ENCODE data around the gene FCHO1.
"Not testable (repeated sequence)": the region's sequence is repeated elsewhere in the genome, so short reads cannot be mapped to it uniquely, and the experiment has no call there.

The FCHO1 gene

GRCh38 chr19:17790059-17790780 lies 38.9 kb downstream of the FCHO1 start:
- in situ Hi-C loops (cut with MboI; ENCODE audit: low sequenced_read_pairs): no loop called here

- in situ Hi-C loops (cut with MboI; ENCODE audit: low sequenced_read_pairs): no loop called here
These were observed 43.1 kb downstream of the FCHO1 start for GRCh38 chr19:17794412-17794730.

DNA sequence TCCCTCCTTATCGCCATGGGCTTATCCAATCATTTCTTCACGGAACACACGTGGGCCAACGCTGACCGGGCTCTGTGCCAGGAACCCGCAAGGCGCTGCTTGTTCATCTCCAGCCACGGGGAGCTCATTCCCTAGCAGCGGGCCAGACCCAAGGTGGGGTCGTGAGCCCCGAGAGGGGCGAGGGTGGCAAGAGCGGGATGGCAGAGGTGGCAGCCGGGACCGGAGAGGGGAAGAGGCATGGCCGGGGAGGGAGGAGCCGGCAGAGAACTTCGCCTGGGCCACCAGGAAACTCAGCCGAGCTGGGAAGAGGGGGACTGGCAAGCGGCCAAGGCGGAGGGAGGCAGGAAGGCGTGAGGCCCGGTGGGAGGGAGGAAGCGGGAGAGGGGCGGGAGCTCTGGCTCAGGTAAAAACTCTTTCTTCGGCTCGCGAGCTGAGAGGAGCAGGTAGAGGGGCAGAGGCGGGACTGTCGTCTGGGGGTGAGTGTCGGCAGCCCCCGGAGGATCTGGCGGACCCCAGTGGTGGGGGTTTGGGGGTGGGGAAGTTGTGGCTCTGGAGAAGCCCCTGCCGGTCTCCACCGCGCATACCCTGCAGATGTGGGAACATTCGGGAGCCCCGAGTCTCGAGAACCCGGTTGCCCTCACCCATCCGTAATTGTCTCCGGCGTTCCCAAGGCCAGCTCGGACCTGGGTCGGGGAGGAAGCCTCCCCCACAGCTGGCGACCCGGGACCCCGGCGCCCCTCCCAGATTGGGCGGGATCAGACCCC lies 43.6 kb downstream of the FCHO1 start, which contains the start of gene B3GNT3:
Gene B3GNT3 (plus strand): TSS at position 408 of the 764 bp plus-strand sequence. CDS start 12,670 bp downstream, outside the sequence.
- in situ Hi-C loops (cut with MboI; ENCODE audit: low sequenced_read_pairs): no loop called here

GRCh38 chr19:17795495-17795856 lies 44.2 kb downstream of the FCHO1 start:
- in situ Hi-C loops (cut with MboI; ENCODE audit: low sequenced_read_pairs): no loop called here

GRCh38 chr19:17796013-17796837 lies 44.9 kb downstream of the FCHO1 start:
- in situ Hi-C loops (cut with MboI; ENCODE audit: low sequenced_read_pairs): no loop called here

- in situ Hi-C loops (cut with MboI; ENCODE audit: low sequenced_read_pairs): no loop called here
These were observed 45.7 kb downstream of the FCHO1 start for GRCh38 chr19:17796838-17797423.

DNA sequence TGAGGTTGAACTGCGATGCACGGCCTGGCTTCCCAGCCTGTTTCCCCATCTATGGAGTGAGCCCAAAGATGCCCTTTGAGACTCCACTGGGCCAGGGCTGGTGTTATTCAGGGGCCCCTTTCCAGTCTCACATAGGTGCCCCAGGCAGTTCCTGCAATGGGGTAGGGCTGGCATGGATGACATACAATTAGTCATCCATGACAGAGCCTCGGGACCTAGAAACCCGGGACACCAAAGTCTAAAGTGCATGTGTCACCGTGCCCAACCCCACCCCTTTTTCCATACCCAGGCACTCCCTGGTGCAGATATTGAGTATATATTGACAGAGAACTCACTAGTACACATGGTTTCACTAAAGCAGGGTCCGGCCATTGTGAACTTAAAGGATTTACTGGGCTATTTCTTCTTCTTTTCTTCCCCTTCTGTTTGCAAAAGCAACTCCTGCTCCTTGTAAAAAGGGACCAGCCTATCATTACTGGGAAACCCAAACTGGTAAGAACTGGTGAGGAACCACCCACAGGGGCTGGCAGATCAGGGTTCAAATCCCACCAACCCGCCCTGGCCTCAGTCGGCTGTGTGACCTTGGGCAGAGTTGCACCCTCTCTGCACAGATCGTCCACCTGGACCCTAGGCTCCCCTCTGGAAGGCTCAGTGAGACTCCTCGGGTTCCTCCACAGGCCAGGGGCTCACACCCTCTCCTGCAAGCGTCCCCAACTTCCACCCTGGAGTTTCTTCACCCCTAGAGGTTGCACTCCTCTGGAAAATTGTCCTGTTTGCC lies 46.3 kb downstream of the FCHO1 start:
- in situ Hi-C loops (cut with MboI; ENCODE audit: low sequenced_read_pairs): no loop called here

DNA sequence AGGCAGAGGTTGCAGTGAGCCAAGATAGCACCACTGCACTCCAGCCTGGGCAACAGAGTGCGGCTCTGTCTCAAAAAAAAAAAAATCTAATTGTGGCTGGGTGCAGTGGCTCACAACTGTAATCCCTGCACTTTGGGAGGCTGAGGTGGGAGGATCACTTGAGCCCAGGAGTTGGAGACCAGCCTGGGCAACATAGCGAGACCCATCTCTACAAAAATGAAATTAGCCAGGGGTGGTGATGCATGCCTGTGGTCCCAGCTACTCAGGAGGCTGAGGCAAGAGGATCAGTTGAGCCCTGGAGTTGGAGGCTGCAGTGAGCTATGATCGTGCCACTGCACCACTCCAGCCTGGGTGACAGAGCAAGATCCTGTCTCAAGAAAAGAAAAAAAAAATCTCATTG lies 47.3 kb downstream of the FCHO1 start:
- in situ Hi-C loops (cut with MboI; ENCODE audit: low sequenced_read_pairs): not testable (repeated sequence)

GRCh38 chr19:17802137-17802858 lies 51.0 kb downstream of the FCHO1 start:
- in situ Hi-C loops (cut with MboI; ENCODE audit: low sequenced_read_pairs): no loop called here

DNA sequence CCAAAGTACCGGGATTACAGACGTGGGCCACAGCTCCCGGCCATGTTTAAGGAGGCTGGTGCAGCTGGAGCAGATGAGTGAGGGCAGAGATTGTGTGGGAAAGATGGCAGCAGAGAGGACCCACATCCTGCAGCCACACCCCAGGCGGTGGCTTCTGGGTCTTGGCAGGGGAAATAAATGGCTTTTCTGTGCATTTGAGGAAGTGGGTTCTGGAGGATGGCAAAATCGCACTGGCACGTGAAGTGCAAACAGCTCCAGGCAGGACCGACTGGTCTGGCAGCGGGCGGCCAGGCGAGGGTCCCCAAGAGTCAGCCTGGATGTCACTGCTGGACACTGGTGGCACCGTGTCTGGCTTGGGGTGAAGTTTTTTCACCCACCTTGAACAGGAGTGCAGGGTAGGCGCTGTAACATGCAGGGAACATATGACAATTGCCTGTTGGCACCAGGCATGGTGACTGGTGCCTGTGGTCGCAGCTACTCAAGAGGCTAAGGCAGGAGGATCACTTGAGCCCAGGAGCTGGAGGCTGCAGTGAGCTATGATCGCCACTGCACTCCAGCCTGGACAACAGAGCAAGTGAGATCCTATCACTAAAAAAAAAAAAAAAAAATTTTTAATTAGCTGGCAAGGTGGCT lies 52.1 kb downstream of the FCHO1 start:
- in situ Hi-C loops (cut with MboI; ENCODE audit: low sequenced_read_pairs): no loop called here

DNA sequence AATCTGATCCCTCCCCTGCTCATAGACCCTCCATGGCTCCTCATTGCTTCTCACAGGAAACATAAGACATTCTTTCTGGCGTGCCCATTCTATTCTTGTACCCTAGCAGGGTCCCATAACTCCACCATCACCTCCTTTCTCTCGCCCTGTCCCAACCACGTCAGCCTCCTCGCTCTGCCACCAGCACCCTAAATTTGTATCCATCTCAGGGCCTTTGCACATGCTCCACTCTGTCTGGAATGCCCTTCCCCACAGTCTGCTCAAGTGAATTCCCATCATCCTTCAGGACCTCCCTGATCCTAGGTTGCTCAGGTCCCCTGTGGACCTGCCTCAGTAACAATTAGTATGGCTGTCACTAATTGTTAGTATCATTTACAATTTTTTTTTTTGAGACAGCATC lies 54.1 kb downstream of the FCHO1 start:
- in situ Hi-C loops (cut with MboI; ENCODE audit: low sequenced_read_pairs): no loop called here

DNA sequence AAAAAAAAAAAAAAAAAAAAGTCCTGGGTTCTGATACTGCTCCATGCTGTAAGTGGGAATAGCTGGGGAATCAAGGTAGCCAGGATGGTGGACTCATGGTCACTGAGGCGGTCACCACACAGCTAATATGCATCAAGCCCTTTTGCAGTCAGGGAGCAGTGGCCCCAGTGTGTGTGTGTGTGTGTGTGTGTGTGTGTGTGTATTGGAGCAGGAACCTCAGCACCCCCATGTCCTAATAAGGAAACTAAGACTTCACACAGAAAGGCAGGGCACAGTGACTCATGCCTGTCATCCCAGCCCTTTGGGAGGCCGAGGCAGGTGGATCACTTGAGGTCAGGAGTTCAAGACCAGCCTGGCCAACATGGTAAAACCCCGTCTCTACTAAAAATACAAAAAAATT lies 55.7 kb downstream of the FCHO1 start:
- in situ Hi-C loops (cut with MboI; ENCODE audit: low sequenced_read_pairs): no loop called here

DNA sequence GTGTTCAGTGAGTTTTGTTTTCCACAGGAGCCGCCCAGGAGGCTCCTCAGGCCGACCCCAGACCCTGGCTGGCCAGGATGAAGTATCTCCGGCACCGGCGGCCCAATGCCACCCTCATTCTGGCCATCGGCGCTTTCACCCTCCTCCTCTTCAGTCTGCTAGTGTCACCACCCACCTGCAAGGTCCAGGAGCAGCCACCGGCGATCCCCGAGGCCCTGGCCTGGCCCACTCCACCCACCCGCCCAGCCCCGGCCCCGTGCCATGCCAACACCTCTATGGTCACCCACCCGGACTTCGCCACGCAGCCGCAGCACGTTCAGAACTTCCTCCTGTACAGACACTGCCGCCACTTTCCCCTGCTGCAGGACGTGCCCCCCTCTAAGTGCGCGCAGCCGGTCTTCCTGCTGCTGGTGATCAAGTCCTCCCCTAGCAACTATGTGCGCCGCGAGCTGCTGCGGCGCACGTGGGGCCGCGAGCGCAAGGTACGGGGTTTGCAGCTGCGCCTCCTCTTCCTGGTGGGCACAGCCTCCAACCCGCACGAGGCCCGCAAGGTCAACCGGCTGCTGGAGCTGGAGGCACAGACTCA lies 56.5 kb downstream of the FCHO1 start:
- in situ Hi-C loops (cut with MboI; ENCODE audit: low sequenced_read_pairs): no loop called here

DNA sequence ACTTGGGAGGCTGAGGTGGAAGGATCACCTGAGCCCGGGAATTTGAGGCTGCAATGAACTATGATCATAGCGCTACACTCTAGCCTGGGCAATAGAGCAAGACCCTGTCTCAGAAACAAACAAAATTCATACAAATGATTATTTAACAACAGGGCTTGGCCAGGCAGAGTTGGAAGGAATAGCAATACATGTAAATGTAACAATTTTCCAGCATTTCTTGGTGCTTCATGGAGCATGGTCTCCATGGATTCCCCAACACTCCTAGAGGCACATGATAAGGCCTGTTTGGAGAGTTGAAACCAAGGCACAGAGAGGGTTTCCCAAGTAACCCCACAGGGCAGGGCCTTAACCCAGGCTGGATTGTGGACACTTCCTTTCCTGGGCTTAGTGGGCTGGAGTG lies 59.8 kb downstream of the FCHO1 start:
- in situ Hi-C loops (cut with MboI; ENCODE audit: low sequenced_read_pairs): no loop called here

DNA sequence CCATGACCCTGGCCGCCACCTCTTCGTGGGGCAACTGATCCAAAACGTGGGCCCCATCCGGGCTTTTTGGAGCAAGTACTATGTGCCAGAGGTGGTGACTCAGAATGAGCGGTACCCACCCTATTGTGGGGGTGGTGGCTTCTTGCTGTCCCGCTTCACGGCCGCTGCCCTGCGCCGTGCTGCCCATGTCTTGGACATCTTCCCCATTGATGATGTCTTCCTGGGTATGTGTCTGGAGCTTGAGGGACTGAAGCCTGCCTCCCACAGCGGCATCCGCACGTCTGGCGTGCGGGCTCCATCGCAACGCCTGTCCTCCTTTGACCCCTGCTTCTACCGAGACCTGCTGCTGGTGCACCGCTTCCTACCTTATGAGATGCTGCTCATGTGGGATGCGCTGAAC lies 60.4 kb downstream of the FCHO1 start:
- in situ Hi-C loops (cut with MboI; ENCODE audit: low sequenced_read_pairs): no loop called here

DNA sequence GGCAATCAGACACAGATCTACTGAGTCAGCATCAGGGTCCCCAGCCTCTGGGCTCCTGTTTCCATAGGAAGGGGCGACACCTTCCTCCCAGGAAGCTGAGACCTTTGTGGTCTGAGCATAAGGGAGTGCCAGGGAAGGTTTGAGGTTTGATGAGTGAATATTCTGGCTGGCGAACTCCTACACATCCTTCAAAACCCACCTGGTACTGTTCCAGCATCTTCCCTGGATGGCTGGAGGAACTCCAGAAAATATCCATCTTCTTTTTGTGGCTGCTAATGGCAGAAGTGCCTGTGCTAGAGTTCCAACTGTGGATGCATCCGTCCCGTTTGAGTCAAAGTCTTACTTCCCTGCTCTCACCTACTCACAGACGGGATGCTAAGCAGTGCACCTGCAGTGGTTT lies 60.8 kb downstream of the FCHO1 start:
- in situ Hi-C loops (cut with MboI; ENCODE audit: low sequenced_read_pairs): no loop called here

GRCh38 chr19:17817668-17818363 lies 66.5 kb downstream of the FCHO1 start:
- in situ Hi-C loops (cut with MboI; ENCODE audit: low sequenced_read_pairs): no loop called here

GRCh38 chr19:17821190-17821589 lies 69.9 kb downstream of the FCHO1 start, which contains the start of gene INSL3:
TSS of gene INSL3 (minus strand) at chr19:17821519. CDS start at chr19:17821506, 13 bp downstream.
- in situ Hi-C loops (cut with MboI; ENCODE audit: low sequenced_read_pairs): no loop called here

Data from hTERT RPE-1 (cell line).